PC-9 (cell line): ENCODE data around the gene ABCF3.

Source experiments
- EZH2 ChIP-seq: fragments of 200-600 bp; sonication (generic); IDR thresholded peaks from 2 replicates; pipeline ENCODE4 v1.8.0; 2017; ENCODE audit warnings: antibody characterized with exemption, low read depth
- TF ChIP-seq, protein P1 (sequence below): fragments of 200-600 bp; sonication (generic); conservative IDR thresholded peaks from 2 replicates; pipeline ENCODE4 v1.6.1; 2017; ENCODE audit warnings: mixed run types, antibody characterized with exemption, mild to moderate bottlenecking, moderate library complexity

DNA sequence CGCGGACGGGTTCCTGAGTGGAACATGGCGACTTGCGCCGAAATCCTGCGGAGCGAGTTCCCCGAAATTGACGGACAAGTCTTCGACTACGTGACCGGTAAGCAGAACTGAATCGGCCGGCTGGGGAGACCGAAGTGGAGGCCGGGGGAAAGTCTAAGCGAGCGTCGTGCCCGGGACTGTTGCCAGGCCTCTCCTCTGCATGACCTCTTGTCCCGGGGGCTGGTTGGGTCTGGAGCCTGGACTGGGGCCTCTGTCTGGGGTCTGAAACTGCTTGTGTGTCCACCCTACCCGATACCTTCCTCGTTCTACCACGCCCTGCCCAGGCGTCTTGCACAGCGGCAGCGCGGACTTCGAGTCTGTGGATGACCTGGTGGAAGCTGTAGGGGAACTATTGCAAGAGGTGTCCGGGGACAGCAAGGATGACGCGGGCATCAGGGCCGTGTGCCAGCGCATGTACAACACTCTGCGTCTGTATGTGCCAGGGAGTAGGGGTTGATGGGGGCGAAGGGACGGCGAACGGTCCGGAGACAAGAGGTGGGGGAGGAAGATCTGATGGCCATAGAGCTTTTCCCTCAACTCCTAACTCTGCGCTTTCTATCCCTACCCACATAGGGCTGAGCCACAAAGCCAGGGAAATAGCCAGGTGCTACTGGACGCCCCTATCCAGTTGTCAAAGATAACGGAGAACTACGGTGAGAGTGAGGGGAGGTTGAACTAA, at the start of gene ABCF3:
- TF ChIP-seq, protein P1, sequence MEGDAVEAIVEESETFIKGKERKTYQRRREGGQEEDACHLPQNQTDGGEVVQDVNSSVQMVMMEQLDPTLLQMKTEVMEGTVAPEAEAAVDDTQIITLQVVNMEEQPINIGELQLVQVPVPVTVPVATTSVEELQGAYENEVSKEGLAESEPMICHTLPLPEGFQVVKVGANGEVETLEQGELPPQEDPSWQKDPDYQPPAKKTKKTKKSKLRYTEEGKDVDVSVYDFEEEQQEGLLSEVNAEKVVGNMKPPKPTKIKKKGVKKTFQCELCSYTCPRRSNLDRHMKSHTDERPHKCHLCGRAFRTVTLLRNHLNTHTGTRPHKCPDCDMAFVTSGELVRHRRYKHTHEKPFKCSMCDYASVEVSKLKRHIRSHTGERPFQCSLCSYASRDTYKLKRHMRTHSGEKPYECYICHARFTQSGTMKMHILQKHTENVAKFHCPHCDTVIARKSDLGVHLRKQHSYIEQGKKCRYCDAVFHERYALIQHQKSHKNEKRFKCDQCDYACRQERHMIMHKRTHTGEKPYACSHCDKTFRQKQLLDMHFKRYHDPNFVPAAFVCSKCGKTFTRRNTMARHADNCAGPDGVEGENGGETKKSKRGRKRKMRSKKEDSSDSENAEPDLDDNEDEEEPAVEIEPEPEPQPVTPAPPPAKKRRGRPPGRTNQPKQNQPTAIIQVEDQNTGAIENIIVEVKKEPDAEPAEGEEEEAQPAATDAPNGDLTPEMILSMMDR, result no peak
- no peak for TF ChIP-seq EZH2
